Left renal cortex interstitium (tissue), 4 donors: ENCODE results near the gene LMNTD2. TPM values are rescaled to one million over a fixed set of nuclear protein-coding genes. Genes with fewer than 3 reads are reported as not detected.
A peak's percentile ranks its signal among the peaks of the same experiment; 100 is the strongest.
"Not testable (repeated sequence)": the region's sequence is repeated elsewhere in the genome, so short reads cannot be mapped to it uniquely, and the experiment has no call there.

Source experiments
- DNase-seq, 4 donors: peaks; one replicate each; pipeline ENCODE4 v3.0.0-alpha.2; 2013; ENCODE audit warnings: low read depth in 4 of 4, low spot score in 2 of 4, missing footprints in 1 of 4
- polyA plus RNA-seq, 4 donors: library from polyadenylated mRNA; unstranded; fragments of 120-200 nt; gene quantifications; one replicate each; pipeline ENCODE4 v1.2.1, GENCODE V29; 2013; ENCODE audit not compliant: insufficient read length in 4 of 4

Gene LMNTD2
- polyA plus RNA-seq, 4 donors: 3.0 to 7.3 (median 4.7) TPM

DNA sequence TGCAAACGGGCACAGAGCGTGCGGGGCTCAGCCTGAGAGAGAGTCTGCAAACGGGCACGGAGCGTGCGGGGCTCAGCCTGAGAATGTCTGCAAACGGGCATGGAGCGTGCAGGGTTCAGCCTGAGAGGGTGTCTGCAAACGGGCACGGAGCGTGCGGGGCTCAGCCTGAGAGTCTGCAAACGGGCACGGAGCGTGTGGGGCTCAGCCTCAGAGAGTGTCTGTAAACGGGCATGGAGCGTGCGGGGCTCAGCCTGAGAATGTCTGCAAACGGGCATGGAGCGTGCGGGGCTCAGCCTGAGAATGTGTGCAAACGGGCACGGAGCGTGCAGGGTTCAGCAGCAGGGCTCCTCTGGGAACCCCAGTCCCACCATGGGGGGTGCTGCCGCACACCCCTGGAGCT is 29.3 kb upstream of the LMNTD2 start:
- DNase-seq: no peak

DNA sequence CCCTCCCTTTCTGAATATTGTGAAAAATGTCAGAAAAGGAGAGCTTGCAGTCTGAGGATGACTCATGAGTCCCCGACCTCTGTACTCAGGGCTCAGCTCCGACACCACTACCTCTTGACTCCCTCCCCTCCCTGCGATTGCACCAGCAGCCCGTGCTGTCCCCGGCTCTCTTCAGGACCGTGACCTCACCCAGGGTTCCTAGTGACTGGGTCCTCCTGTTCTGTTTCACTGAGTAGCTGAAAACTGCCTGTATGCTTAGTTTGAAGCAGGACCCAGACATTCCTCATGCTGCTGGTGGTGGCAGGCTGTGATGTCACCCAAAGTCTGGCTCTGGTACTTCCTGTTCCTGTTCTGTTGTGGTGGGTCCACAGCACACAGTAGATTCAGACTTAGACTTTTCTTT is 27.4 kb upstream of the LMNTD2 start:
- DNase-seq: no peak

DNA sequence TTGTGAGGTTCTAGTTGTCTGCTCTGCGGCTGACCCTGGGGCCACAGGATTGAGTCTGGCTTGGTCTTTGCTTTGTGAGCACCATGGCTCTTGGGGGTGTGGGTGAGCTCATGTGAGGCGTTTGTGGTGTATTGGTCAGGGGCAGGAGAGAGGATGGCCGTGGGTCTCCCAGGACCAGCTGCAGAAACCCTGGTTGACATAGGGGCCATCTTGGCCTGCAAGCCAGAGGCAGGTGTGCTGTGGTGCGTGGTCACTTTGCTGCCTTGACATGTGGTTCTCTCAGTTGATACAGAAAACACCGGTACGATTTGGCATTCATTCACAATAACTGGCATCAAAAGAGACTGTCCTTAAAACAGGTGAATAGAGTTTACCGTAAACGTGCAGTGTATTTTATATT is 27.0 kb upstream of the LMNTD2 start:
- no peak for DNase-seq

DNA sequence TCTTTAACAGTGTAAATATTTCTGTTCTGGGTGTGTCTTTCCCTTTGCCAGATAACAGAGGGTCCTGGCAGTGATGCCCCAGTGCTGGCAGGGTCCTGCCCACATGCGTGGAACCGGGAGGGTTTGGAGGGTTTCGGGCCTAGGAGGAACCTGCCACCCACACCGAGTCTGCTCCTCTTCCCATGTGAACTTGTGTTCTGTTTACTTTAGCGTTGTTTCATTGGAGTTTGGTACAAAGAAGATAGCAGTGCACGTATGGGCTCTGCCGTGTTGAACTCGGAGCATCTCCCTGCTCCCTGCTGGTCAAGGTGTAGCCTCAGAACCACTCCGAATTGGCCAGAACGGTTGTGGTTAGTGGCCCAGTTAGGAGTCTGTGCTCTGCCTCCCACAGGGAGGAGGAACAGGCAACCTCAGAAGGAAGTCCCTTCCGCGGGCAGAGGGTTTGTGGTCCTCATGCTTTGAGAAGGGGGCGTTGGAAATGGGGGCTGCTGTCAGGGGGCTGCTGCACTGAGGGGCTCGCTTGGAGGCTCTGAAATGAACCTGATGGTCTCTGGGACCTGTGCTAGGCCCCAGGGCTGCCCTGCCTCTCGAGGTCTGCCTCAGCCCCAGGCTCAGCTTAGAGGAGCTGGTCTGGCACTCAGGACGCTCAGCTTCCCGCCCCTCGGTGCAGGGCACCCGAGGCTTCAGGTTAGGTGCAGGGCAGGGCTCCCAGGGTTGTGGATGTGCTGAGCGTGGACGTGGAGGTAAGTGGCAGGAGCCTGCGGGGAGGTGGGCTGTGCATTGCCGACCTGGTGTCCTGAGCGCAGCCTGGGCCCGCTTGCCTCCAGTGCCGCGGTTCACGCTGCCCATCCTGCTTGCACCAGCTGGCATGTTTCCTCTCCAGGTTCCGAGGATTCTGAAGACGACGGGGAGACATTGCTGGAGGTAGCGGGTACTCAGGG is 26.1 kb upstream of the LMNTD2 start:
- no peak for DNase-seq

DNA sequence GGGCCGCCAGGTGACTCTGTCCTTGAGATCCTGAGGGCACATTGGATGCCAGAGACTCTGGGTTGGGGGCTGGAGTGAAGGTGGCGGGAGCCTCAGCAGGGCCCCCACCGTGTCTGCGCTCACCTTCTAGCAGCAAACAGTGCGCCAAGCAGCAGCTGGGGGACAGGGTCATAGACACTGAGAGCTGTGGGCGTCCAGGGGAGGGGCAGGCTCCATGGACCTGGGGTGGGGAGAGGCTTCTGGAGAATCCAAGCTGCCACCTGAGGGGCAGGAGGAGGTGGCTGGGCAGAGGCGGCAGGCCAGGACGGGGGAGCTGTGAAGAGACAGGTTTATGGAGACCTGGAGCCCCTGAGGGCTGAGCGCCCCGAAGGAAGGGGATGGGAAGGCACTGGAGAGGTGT is 23.7 kb upstream of the LMNTD2 start:
- DNase-seq: no peak

DNA sequence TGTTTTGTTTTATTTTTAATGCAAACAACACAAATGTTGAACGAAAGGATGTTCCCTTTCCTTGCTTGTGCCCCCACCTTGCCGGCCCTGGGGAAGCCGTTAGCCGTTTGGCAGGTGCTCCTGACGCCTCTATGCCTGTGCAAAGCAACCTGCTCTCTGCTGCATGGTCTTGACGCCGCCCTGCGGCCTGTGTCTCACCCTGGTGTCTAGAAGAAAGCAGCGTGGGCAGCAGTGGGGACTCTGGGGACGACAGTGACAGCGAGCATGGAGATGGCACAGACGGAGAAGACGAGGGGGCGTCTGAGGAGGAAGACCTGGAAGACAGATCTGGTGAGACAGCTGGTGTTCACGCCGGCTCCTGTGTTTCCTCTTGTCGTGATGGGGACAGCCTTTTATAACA is 21.2 kb upstream of the LMNTD2 start:
- no peak for DNase-seq

DNA sequence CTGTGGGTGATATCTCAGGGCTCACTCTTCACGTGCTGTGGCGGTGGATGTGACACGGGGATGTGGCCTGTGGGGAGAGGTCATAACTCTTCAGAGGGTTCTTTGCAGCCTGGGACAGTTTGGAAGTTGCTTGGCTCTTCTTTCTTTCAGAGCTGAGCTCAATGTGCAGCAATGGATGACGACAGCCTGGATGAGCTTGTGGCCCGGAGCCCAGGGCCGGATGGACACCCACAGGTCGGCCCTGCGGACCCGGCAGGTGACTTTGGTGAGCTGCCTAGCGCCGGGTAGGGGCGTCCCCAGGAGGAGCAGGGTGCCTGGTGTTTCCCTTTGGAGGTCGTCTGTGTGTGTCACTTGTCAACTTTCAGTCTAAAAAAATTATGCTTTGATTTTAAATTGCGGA is 20.8 kb upstream of the LMNTD2 start:
- DNase-seq: no peak

DNA sequence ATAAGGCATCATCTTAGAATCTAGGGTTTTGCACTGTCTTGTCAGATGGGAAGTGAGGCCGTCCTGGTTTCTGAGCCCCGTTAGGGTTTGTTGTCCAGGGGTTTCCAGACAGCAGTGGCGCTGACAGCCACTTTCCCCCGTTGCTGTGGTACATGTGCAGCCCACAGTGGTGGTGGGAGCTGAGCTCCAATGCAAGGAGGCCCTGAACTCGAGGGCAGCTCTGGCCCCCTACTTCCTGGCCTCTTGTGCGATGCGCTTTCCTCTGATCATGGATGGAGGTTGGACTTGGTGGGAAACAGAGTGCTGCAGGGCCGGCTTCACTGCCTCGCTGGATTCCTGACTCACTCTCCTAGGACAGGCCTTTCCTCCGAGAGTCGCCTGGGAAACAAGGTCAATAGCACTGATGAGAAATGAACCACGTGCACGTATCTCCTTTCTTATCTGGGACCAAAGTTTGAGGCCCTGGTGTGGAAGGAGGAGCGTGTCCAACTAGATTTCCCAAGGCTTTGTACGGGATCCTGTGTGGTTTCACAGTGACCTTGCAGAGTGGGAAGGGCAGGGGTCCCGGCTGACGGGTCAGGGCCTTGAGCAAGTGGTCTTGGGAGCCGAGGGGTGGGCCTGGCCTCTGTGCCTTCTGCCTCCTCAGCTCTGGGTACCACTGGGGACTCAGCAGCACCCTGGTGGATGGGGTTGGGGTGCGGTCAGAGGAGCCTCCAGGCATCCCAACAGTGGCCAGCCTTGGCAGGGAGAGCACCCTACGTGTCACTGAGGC is 19.5 kb upstream of the LMNTD2 start:
- DNase-seq: no peak

DNA sequence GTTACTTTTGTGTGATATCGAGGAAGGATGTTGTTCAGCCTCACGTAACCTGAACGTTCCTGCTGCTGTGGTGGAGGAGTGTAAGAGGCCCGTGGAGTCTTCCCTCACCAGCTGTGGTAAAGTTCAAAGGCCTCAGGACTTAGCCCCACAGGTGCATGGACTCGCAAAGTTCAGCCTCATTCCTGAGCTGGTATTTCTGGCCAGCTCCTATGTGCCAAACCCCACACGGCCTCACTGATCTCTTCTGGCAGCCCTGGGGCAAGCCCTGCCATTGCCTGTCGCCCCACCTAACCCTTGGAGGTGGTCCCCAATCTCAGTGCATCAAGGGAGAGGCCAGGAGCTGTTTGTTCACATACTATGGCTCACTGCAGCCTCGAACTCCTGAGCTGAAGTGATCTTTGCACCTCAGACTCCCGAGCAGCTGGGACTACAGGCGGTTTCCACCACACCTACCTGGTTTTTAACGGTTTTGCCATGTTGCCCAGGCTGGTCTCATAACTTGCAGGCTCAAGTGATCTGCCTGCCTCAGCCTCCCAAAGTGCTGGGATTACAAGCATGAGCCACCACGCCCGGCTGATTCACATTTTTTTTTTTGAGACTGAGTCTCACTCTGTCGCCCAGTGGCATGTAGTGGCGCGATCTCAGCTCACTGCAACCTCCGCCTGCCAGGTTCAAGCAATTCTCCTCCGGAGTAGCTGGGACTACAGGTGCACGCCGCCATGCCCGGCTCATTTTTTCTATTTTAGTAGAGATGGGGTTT is 17.9 kb upstream of the LMNTD2 start:
- no peak for DNase-seq

DNA sequence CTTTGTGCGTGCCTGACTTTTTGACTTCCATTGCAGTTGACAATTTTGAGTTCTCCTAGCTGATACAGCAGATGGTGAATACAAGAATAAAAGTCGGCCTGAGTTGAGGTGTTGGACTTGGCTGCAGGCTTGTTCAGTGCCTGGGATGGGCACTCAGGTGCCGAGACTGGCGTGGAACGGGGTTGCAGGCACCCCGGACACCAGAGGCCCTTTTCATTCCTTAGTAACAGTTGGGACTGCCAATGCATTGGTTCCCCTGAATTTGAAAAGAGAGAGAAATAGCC is 17.0 kb upstream of the LMNTD2 start:
- DNase-seq: no peak

DNA sequence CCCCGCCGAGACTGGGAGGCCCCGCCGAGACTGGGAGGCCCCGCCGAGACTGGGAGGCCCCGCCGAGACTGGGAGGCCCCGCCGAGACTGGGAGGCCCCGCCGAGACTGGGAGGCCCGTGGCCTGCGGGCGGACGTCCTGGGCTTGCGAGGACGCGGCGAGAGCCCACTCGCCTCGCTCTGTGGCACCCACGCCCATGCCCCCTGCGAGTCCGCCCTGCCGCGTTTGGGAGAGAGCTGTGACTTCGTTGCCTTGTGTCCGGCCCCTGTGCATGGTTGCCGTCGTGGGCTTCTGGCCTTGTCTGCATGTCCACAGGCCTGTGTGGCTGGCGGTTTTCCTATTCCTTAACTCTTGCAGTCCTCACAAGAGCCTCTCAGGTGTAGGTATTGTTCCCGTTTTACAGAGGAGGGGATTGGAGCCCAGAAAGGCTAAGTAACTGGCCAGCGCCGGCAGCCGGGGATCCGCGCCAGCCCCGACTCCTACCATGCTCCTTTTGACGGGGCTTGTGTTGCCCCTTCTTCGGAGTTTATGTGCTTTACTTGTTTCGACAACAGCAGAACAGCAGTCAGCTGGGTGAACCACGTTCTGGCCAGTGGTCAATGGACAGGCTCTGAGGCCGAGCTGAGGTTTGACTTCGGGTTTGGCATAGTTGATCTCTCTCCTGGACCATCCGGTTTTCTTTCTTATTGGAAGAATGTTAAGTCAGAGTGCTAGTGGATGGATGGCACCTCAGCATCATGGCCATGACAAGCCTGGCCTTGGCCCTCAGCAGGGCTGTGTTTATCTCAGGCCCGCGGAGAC is 16.5 kb upstream of the LMNTD2 start:
- DNase-seq: no peak

DNA sequence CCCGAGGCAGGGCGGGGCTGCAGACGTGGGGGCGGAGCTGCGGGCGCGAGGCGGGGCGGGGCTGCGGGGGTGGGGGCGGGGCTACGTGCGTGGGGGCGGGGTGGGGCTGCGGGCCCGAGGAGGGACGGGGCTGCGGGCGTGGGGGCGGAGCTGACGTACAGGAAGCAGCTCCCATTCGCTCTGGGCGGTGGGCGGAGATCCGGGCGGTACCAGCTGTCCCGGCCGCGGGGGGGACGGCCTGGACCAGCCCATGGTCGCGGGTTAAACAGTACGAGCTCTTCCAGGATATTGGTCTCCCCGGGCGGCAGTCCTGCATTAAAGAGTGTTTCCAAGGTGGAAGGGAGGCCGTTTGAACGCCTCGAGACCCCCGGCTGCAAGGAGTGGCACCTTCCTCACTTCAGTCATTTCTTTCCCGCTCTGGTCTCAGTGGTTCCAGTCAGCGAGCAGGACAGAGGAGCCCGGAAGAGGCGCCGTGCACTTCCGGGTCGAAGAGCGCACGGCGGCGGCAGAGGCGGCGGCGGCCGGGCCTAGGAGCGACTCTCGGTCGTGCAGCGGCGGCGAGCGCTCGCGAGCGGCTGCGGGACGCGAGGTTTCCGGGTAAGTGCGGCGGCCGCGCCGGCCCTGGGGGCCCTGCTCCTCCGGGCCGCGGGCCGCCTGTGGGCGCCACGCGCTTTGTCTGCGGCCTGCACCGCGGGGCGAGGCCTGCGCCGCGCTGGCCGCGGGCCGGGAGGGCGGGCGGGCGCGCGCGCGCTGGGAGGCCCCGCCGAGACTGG is 15.6 kb upstream of the LMNTD2 start, which contains the start of gene PHRF1:
TSS of gene PHRF1 (plus strand) at position 475 of the 773 bp plus-strand sequence. CDS start 5,043 bp downstream, outside the sequence.
- DNase-seq: peak; percentile 86 to 93 (median 89)

DNA sequence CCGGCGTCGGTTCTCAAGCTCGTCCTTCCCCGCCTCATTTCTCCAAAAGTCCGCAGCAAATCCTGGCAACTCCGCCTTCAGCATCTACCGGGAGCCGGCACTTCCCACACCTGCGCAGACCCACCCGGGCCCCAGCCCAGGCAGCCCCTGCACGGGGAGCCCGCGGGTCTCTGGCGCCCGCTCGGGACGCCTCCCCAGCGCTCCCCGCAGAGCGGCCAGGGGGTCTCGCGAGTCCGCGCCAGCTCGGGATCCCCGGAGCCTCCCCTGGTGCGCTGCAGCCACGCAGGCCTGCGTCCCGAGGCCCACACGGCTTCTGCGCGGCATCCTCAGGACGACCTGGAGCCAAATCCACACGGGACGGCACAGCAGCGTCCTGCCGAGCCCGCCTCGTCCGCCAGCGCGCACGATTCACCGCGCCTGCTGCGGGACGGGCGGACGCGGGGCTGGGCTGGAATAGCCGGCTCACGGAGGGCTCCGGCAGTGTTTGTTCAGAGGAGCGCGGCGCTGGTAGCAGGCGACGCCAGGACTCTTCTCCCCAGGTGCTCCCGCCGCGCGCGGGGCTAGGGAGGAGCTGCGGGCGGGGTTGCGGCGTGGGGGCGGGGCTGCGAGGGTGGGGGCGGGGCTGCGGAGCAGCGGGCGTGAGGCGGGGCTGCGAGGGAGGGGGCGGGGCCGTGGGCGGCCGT is 14.9 kb upstream of the LMNTD2 start:
- DNase-seq: no peak

DNA sequence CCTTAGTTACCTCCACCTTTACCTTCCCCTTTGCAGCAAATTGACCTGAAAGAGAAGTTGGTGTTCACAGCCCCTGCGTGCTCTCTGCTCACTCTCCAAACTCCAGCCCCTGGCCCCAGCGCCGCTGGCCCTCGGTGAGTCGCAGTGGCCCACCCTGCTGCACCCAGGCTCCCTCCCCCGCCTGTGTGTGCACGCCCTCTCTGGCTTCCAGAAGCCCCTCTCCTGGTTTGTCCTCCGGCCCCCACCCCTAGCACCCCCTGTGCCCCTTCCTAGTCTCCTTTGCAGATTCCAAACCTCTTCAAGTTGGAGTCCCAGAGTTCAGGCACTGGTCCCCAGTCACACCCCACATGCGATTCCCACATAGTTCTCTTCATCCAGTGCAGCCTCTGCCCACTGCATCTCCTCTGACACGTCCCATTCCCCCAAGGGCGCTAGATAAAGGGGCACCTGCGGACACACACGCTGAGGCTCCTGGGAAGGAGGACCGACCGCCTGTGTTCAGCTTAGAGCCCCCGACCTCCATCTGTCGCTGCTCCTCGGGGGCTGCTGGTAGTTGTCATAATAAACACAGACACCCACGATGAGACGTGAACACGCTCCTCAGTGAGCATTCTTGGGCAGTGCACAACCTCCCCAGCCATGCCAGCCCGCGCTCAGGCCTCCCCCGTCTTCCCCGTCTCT is 14.2 kb upstream of the LMNTD2 start:
- no peak for DNase-seq

DNA sequence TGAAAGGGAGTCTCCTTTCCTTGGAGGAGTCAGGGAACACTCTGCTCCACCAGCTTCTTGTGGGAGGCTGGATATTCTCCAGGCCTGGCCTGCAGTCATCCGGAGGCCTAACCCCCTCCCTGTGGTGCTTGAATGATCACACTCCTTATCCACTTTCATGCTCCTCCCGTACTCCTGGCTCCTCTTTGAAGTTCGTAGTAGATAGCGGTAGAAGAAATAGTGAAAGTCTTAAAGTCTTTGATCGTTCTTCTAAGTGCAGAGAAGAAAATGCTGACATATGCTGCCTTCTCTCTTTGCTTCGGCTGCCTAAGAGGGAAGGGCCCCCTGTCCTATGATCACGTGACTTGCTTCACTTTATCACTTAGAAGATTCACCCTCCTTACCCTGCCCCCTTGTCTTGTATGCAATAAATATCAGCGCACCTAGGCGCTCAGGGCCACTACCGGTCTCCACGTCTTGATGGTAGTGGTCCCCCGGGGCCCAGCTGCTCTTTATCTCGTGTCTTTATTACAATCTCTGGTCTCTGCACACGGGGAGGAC is 13.6 kb upstream of the LMNTD2 start:
- not testable (repeated sequence) for DNase-seq

DNA sequence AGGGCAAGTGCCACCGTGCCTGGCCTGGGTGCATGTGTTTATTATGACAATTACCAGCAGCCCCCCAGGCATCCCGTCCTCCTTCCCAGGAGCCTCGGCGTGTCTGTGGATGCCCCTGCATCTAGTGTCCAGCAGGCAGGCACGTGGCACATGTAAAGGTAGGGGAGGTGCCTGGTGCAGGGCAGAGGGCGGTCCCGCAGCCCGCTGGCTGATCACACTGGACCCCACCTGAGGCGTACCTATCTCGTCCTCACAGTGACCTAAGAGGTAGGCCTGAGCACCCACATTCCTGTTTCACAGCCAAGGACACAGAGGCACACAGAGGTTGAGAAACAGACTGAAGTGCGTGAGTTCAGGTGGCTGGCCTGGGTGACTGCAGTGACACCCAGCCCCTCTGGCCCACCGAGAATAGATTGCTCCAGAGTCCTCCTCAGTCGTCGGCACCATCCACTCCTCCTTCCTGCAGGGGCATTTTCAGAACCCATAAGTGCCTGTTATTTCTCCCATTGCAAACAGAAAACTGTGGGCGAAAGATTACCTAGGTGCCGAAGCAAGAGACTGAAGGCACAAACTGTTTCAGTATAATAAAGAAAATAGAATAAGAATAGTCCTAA is 12.7 kb upstream of the LMNTD2 start:
- no peak for DNase-seq

DNA sequence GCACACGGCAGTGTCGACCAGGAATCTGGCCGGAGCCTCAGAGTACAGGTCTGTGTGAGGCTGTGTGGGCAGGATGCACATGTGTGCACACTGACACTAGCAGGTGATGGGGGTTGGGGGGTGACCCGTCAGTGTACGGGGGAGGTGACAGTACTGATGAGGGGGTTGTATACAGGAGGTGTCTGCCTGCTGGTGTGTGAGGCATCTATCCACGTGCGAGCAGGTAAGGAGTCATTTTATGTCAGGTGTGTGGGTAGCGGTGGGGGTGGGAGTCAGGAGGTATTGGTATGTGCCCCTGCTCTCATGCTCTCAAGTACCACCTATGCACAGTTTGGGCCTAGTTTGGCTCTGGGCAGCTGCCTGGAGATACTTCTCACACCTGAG is 11.3 kb upstream of the LMNTD2 start:
- no peak for DNase-seq
